Measurements from ENCODE around the gene GRIN1.
A peak's percentile ranks its signal among the peaks of the same experiment; 100 is the strongest.

GRIN1 gene

DNA sequence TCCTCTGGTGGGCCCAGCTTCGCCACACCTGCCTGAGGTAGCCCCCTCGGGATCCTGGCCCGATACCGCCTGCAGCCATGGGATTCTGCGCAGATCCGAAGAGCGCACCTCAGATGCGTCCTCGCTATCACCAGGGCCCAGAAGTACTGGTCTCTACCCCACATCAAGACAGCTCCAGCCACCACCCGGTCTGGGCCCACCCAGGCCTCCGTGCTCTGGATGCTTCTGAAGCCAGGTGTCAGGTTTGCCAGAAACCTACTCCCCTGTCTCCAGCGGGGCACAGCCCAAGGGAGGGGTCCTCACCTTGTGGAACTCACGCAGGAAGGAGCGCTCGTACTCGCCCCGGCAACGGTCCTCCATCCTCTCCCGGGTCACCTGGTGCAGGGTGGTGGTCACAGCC lies 47.0 kb downstream of the GRIN1 start:
- TF ChIP-seq, protein P1, sequence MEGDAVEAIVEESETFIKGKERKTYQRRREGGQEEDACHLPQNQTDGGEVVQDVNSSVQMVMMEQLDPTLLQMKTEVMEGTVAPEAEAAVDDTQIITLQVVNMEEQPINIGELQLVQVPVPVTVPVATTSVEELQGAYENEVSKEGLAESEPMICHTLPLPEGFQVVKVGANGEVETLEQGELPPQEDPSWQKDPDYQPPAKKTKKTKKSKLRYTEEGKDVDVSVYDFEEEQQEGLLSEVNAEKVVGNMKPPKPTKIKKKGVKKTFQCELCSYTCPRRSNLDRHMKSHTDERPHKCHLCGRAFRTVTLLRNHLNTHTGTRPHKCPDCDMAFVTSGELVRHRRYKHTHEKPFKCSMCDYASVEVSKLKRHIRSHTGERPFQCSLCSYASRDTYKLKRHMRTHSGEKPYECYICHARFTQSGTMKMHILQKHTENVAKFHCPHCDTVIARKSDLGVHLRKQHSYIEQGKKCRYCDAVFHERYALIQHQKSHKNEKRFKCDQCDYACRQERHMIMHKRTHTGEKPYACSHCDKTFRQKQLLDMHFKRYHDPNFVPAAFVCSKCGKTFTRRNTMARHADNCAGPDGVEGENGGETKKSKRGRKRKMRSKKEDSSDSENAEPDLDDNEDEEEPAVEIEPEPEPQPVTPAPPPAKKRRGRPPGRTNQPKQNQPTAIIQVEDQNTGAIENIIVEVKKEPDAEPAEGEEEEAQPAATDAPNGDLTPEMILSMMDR (IDR thresholded peaks at IDR 0.05) = no peak

- TF ChIP-seq, protein P1 (IDR thresholded peaks at IDR 0.05) = no peak
Measured at GRCh38 chr9:137186385-137186784, 47.4 kb downstream of the GRIN1 start.

- TF ChIP-seq, protein P1 (IDR thresholded peaks at IDR 0.05) = no peak
Measured at GRCh38 chr9:137187386-137187785, 48.4 kb downstream of the GRIN1 start.

DNA sequence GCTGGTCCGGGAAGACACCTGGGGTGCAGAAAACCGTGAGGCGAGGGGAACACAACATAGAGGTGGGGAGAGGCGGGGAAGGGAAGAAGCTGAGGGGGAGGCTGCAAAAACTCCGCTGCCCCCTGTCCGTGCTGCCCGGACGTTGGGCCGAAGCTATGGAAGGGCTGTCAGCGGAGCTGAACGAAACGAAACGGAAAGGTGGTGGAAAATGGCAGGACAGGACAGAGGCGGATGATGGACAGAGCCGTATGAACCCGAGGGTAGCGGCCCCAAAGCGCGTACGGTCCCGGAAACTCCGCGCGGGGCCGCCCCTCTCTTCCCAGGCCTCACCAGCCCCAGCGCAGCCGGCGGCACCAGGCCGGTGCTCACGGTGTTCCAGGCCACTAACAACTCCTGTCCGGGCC lies 49.1 kb downstream of the GRIN1 start:
- TF ChIP-seq, protein P1 (IDR thresholded peaks at IDR 0.05) = no peak

GRCh38 chr9:137188490-137189296 lies 49.7 kb downstream of the GRIN1 start, which contains the start of the genes ANAPC2 and SSNA1:
Gene ANAPC2, minus strand, starts transcription at chr9:137188560. Its CDS starts 28 bp downstream, at chr9:137188532.
Gene SSNA1, plus strand, starts transcription at chr9:137188676. Its CDS starts 51 bp downstream, at chr9:137188727.
- TF ChIP-seq, protein P1 (IDR thresholded peaks at IDR 0.05) = peak; percentile 43; the same call in 1 of the 2 replicates

DNA sequence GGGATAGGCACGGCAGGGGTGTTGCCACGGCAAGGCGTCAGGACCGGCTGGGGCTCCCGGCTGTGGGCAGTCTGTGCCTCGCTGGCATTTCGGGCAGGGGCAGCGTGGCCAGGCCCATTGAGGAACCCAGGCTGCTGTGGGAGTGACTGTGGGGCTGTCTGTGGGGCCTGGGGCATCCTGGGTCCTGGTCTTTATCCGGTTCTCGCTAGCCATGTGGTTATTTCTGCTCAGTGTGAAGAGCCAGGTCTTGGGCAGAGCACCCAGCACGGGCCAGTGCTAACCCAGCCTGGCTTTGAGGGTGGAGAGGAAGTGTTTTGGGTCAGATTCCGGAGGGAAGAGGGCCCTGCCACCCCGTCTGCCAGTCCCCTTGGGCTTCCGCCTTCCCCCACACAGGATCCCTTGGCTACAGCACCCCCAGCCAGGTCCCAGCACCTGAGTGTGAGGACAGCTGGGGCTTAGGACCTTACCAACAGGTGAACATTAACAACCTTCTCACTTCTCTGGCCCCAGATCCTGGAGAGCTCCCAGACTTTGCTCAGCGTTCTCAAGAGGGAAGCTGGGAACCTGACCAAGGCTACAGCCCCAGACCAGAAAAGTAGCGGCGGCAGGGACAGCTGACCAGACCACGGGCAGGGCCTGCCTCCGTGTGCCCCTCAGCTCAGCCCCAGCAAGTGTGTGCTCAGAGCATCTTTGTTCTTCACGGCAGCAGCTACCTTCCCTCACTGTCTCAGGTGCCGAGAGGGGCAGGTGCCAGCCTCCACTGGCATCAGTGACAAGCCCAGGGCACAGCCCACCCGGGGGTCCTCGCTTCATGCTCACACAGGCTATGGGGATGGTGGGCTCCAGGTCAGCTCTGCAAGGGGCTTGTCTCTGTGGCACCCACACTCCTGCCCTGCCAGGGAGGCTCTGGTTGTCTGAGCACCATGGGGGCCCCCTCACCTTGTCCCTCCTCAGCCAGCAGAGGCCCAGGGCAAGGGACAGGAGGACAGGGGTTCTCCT lies 50.6 kb downstream of the GRIN1 start:
- TF ChIP-seq, protein P1 (IDR thresholded peaks at IDR 0.05) = no peak

- TF ChIP-seq, protein P1 (IDR thresholded peaks at IDR 0.05) = peak; percentile 38; the same call in 1 of the 2 replicates
Measured at GRCh38 chr9:137190315-137190856, 51.4 kb downstream of the GRIN1 start.

All from LNCAP (cell line).